ENCODE data around the gene RIMBP2.

RIMBP2 gene

GRCh38 chr12:130423136-130423535 is 293.0 kb downstream of the RIMBP2 start:
- H3K4me3 ChIP-seq (ENCODE audit: low read depth in 1 of 2, low read length in 2 of 2): no peak overlapping the region
- H3K4me2 ChIP-seq (ENCODE audit: insufficient read depth, low read length): no peak overlapping the region
- no peak for DNase-seq
- no peak overlapping the region for H3K27ac ChIP-seq (ENCODE audit: low read length)
- no peak overlapping the region for H3K9ac ChIP-seq (ENCODE audit: low read depth, low read length)
- TF ChIP-seq, protein P1, sequence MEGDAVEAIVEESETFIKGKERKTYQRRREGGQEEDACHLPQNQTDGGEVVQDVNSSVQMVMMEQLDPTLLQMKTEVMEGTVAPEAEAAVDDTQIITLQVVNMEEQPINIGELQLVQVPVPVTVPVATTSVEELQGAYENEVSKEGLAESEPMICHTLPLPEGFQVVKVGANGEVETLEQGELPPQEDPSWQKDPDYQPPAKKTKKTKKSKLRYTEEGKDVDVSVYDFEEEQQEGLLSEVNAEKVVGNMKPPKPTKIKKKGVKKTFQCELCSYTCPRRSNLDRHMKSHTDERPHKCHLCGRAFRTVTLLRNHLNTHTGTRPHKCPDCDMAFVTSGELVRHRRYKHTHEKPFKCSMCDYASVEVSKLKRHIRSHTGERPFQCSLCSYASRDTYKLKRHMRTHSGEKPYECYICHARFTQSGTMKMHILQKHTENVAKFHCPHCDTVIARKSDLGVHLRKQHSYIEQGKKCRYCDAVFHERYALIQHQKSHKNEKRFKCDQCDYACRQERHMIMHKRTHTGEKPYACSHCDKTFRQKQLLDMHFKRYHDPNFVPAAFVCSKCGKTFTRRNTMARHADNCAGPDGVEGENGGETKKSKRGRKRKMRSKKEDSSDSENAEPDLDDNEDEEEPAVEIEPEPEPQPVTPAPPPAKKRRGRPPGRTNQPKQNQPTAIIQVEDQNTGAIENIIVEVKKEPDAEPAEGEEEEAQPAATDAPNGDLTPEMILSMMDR (IDR thresholded peaks at IDR 0.05; ENCODE audit: borderline replicate concordance, extremely low read depth, low read length, poor library complexity, severe bottlenecking): no peak
- TF ChIP-seq EZH2 (IDR thresholded peaks at IDR 0.05; ENCODE audit: borderline replicate concordance, low read depth, low read length, severe bottlenecking): no peak
- H4K20me1 ChIP-seq (ENCODE audit: insufficient read depth, low read length): no peaks in the 10 kb centered on the region
- H3K79me2 ChIP-seq (ENCODE audit: insufficient read depth, low read length): no peaks in the 10 kb centered on the region
- H3K27me3 ChIP-seq (ENCODE audit: insufficient read depth, low read length, poor library complexity): no peaks in the 10 kb centered on the region
- H3K36me3 ChIP-seq (ENCODE audit: insufficient read depth, low read length): no peaks in the 10 kb centered on the region
- no peaks in the 10 kb centered on the region for H3K9me3 ChIP-seq (ENCODE audit: insufficient read depth, low read length, severe bottlenecking)
- ATAC-seq (ENCODE audit: insufficient read depth, low read depth): no peak
- H3K4me1 ChIP-seq (ENCODE audit: insufficient read depth, low read length): no peaks in the 10 kb centered on the region
- no peak overlapping the region for H2AFZ ChIP-seq (ENCODE audit: low read depth, low read length)

DNA sequence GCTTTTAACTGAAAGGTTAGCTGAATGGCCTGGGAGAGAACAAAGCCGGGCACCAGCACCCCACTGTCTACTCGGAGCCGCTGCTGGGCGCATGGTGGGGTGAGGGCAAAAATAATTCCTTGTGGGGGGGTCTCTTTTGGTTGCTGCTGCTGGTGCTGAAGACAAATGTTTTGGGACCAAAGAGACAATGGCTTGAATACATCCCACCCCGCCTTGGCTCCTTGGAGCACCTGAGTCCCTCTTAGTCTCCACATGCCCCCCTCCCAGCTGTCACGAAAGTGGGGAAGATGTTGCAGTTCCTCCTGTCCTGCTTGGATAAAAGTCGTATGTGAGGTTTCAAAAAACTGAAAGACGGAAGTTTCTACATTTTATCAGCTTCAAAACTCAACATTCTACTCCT is 293.4 kb downstream of the RIMBP2 start:
- no peak overlapping the region for H3K4me2 ChIP-seq (ENCODE audit: insufficient read depth, low read length)
- H3K4me3 ChIP-seq (ENCODE audit: low read depth in 1 of 2, low read length in 2 of 2): no peak overlapping the region
- H3K27ac ChIP-seq (ENCODE audit: low read length): no peak overlapping the region
- H3K9me3 ChIP-seq (ENCODE audit: insufficient read depth, low read length, severe bottlenecking): no peaks in the 10 kb centered on the region
- no peak overlapping the region for H3K9ac ChIP-seq (ENCODE audit: low read depth, low read length)
- no peaks in the 10 kb centered on the region for H3K36me3 ChIP-seq (ENCODE audit: insufficient read depth, low read length)
- no peaks in the 10 kb centered on the region for H3K79me2 ChIP-seq (ENCODE audit: insufficient read depth, low read length)
- ATAC-seq (ENCODE audit: insufficient read depth, low read depth) (no peak), DNase-seq (no peak)
- H3K27me3 ChIP-seq (ENCODE audit: insufficient read depth, low read length, poor library complexity): peaks cover 2% of the 10 kb centered on the region
- no peaks in the 10 kb centered on the region for H3K4me1 ChIP-seq (ENCODE audit: insufficient read depth, low read length)
- H4K20me1 ChIP-seq (ENCODE audit: insufficient read depth, low read length): no peaks in the 10 kb centered on the region
- TF ChIP-seq EZH2 (IDR thresholded peaks at IDR 0.05; ENCODE audit: borderline replicate concordance, low read depth, low read length, severe bottlenecking): no peak
- TF ChIP-seq, protein P1 (IDR thresholded peaks at IDR 0.05; ENCODE audit: borderline replicate concordance, extremely low read depth, low read length, poor library complexity, severe bottlenecking): no peak
- H2AFZ ChIP-seq (ENCODE audit: low read depth, low read length): no peak overlapping the region

GRCh38 chr12:130421896-130422295 is 294.2 kb downstream of the RIMBP2 start:
- H3K4me3 ChIP-seq (ENCODE audit: low read depth in 1 of 2, low read length in 2 of 2): no peak overlapping the region
- no peak for TF ChIP-seq EZH2 (IDR thresholded peaks at IDR 0.05; ENCODE audit: borderline replicate concordance, low read depth, low read length, severe bottlenecking)
- TF ChIP-seq, protein P1 (IDR thresholded peaks at IDR 0.05; ENCODE audit: borderline replicate concordance, extremely low read depth, low read length, poor library complexity, severe bottlenecking): no peak
- no peak overlapping the region for H2AFZ ChIP-seq (ENCODE audit: low read depth, low read length)
- H3K4me2 ChIP-seq (ENCODE audit: insufficient read depth, low read length): no peak overlapping the region
- H3K27me3 ChIP-seq (ENCODE audit: insufficient read depth, low read length, poor library complexity): peaks cover 4% of the 10 kb centered on the region
- DNase-seq (no peak), ATAC-seq (ENCODE audit: insufficient read depth, low read depth) (no peak)
- H3K79me2 ChIP-seq (ENCODE audit: insufficient read depth, low read length): no peaks in the 10 kb centered on the region
- H3K4me1 ChIP-seq (ENCODE audit: insufficient read depth, low read length): no peaks in the 10 kb centered on the region
- no peaks in the 10 kb centered on the region for H3K36me3 ChIP-seq (ENCODE audit: insufficient read depth, low read length)
- no peak overlapping the region for H3K9ac ChIP-seq (ENCODE audit: low read depth, low read length)
- no peaks in the 10 kb centered on the region for H3K9me3 ChIP-seq (ENCODE audit: insufficient read depth, low read length, severe bottlenecking)
- H4K20me1 ChIP-seq (ENCODE audit: insufficient read depth, low read length): no peaks in the 10 kb centered on the region
- H3K27ac ChIP-seq (ENCODE audit: low read length): no peak overlapping the region

- Histone ChIP-seq H3K36me3 (ENCODE audit: insufficient read depth, low read length) (no peaks in the 10 kb centered on the region), H3K4me1 (ENCODE audit: insufficient read depth, low read length) (no peaks in the 10 kb centered on the region), H3K9me3 (ENCODE audit: insufficient read depth, low read length, severe bottlenecking) (no peaks in the 10 kb centered on the region), H3K27ac (ENCODE audit: low read length) (no peak overlapping the region), H3K4me3 (ENCODE audit: low read depth in 1 of 2, low read length in 2 of 2) (no peak overlapping the region), H3K9ac (ENCODE audit: low read depth, low read length) (no peak overlapping the region), H2AFZ (ENCODE audit: low read depth, low read length) (no peak overlapping the region), H3K4me2 (ENCODE audit: insufficient read depth, low read length) (no peak overlapping the region), H4K20me1 (ENCODE audit: insufficient read depth, low read length) (no peaks in the 10 kb centered on the region), H3K27me3 (ENCODE audit: insufficient read depth, low read length, poor library complexity) (peaks cover 4% of the 10 kb centered on the region), H3K79me2 (ENCODE audit: insufficient read depth, low read length) (no peaks in the 10 kb centered on the region)
- ATAC-seq (ENCODE audit: insufficient read depth, low read depth): no peak
- TF ChIP-seq, protein P1 (IDR thresholded peaks at IDR 0.05; ENCODE audit: borderline replicate concordance, extremely low read depth, low read length, poor library complexity, severe bottlenecking): no peak
- TF ChIP-seq EZH2 (IDR thresholded peaks at IDR 0.05; ENCODE audit: borderline replicate concordance, low read depth, low read length, severe bottlenecking): no peak
- no peak for DNase-seq
Measured at GRCh38 chr12:130420071-130420470, 296.0 kb downstream of the RIMBP2 start.
